Measurements from ENCODE around the gene GMPS. TPM values are rescaled to one million over a fixed set of nuclear protein-coding genes. Genes with fewer than 3 reads are reported as not detected.

The GMPS gene
- total and polyA plus RNA-seq, 9 of the 15 experiments (the other 6 are each of a cell fraction or from before 2014, with no cell fraction given) = 73.7 to 282 (median 156) TPM

DNA sequence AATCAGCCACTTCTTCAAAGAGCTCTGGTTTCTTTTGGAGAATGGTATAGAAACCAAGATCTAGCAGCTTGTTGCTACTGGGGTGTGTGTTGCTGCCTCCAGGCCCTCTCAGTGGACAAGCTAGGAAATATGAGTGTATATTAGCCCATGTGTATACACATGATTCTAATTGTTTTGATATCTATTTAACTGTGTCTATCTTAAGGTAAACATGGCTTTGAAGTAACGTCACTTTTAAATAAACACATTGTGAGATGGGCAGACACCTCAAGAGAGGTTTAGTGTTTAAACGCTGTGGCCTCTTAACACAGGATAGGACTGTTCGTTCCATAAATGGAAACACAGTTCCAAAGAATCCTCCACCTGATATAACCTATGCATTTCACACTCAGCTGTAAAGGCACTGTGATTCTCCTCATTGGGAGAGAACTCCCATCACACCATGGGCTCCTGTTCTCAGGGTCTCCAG, 87.0 kb downstream of the GMPS start:
- Histone ChIP-seq H3K4me2 (ENCODE audit: insufficient read depth, low read length) (no peak overlapping the region), H3K27me3 (ENCODE audit: control insufficient read depth in 2 of 2, insufficient read depth in 2 of 2, low read length in 2 of 2) (no peaks in the 10 kb centered on the region), H3K79me2 (ENCODE audit: control insufficient read depth, insufficient read depth, low read length) (no peaks in the 10 kb centered on the region), H3K4me1 (replicated peaks in 1 of 2; ENCODE audit: control insufficient read depth in 2 of 2, insufficient read depth in 2 of 2, low read length in 2 of 2) (no peaks in the 10 kb centered on the region; a peak in 1 of 5 replicates), H3K9ac (ENCODE audit: insufficient read depth in 1 of 2, low read depth in 2 of 2, low read length in 2 of 2) (no peak overlapping the region), H3K4me3 (no peak overlapping the region), H4K20me1 (replicated peaks; ENCODE audit: control insufficient read depth, insufficient read depth, low read length) (no peaks in the 10 kb centered on the region), H3K27ac (ENCODE audit: extremely low read depth, low read depth, low read length) (no peak overlapping the region), H3K9me1 (ENCODE audit: control insufficient read depth, insufficient read depth, low read length) (no peaks in the 10 kb centered on the region), H3K36me3 (ENCODE audit: control insufficient read depth, insufficient read depth, low read length) (no peaks in the 10 kb centered on the region), H3K9me3 (replicated peaks; ENCODE audit: control insufficient read depth, insufficient read depth, low read depth, low read length) (no peaks in the 10 kb centered on the region), H2AFZ (ENCODE audit: low read depth, low read length) (no peak overlapping the region)
- DNase-seq (ENCODE audit: extremely low read depth in 1 of 4, low spot score in 3 of 4) (no peak), FAIRE-seq (no peak), ATAC-seq (no peak)
- ChIA-PET CTCF (ENCODE audit: low intra/inter-chr PET ratio) (no interaction called here), POLR2A (no interaction called here)
- TF ChIP-seq THRAP3 (IDR thresholded peaks at IDR 0.05; ENCODE audit: borderline replicate concordance) (no peak), ZNF431 (CRISPR knock-in tag; IDR thresholded peaks at IDR 0.05) (no peak), FOXK2 (conservative IDR thresholded peaks at IDR 0.05 in 1 of 2, IDR thresholded peaks at IDR 0.05 in 1 of 2; ENCODE audit: low read depth in 2 of 2) (no peak), EZH2 (IDR thresholded peaks at IDR 0.05; ENCODE audit: borderline replicate concordance, low read depth, low read length) (no peak), PML (IDR thresholded peaks at IDR 0.05; ENCODE audit: low read length) (no peak), TAF1 (IDR thresholded peaks at IDR 0.05; ENCODE audit: control insufficient read depth, extremely low read depth, insufficient read depth, low read length, severe bottlenecking) (no peak), ZNF239 (CRISPR knock-in tag; IDR thresholded peaks at IDR 0.05) (no peak), ZKSCAN3 (CRISPR knock-in tag; IDR thresholded peaks at IDR 0.05) (no peak), PURB (CRISPR knock-in tag; IDR thresholded peaks at IDR 0.05; ENCODE audit: low read depth) (no peak), YY1 (IDR thresholded peaks at IDR 0.05; ENCODE audit: borderline replicate concordance in 1 of 3, control insufficient read depth in 1 of 3, extremely low read depth in 1 of 3, insufficient read depth in 3 of 3, insufficient read length in 1 of 3, insufficient replicate concordance in 2 of 3, low read depth in 1 of 3, low read length in 2 of 3) (no peak), RBFOX2 (IDR thresholded peaks at IDR 0.05; ENCODE audit: low read depth, low read length) (no peak), ELF2 (CRISPR knock-in tag; IDR thresholded peaks at IDR 0.05) (no peak), JUNB (CRISPR knock-in tag; conservative IDR thresholded peaks at IDR 0.05) (no peak)
- TF ChIP-seq, protein P1, sequence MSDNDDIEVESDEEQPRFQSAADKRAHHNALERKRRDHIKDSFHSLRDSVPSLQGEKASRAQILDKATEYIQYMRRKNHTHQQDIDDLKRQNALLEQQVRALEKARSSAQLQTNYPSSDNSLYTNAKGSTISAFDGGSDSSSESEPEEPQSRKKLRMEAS (CRISPR knock-in tag; IDR thresholded peaks at IDR 0.05) = no peak
- TF ChIP-seq, protein P2, sequence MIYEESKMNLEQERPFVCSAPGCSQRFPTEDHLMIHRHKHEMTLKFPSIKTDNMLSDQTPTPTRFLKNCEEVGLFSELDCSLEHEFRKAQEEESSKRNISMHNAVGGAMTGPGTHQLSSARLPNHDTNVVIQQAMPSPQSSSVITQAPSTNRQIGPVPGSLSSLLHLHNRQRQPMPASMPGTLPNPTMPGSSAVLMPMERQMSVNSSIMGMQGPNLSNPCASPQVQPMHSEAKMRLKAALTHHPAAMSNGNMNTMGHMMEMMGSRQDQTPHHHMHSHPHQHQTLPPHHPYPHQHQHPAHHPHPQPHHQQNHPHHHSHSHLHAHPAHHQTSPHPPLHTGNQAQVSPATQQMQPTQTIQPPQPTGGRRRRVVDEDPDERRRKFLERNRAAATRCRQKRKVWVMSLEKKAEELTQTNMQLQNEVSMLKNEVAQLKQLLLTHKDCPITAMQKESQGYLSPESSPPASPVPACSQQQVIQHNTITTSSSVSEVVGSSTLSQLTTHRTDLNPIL (CRISPR knock-in tag; IDR thresholded peaks at IDR 0.05) = no peak
- TF ChIP-seq, protein P3, sequence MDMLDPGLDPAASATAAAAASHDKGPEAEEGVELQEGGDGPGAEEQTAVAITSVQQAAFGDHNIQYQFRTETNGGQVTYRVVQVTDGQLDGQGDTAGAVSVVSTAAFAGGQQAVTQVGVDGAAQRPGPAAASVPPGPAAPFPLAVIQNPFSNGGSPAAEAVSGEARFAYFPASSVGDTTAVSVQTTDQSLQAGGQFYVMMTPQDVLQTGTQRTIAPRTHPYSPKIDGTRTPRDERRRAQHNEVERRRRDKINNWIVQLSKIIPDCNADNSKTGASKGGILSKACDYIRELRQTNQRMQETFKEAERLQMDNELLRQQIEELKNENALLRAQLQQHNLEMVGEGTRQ (CRISPR knock-in tag; IDR thresholded peaks at IDR 0.05) = no peak
- TF ChIP-seq, protein P4, sequence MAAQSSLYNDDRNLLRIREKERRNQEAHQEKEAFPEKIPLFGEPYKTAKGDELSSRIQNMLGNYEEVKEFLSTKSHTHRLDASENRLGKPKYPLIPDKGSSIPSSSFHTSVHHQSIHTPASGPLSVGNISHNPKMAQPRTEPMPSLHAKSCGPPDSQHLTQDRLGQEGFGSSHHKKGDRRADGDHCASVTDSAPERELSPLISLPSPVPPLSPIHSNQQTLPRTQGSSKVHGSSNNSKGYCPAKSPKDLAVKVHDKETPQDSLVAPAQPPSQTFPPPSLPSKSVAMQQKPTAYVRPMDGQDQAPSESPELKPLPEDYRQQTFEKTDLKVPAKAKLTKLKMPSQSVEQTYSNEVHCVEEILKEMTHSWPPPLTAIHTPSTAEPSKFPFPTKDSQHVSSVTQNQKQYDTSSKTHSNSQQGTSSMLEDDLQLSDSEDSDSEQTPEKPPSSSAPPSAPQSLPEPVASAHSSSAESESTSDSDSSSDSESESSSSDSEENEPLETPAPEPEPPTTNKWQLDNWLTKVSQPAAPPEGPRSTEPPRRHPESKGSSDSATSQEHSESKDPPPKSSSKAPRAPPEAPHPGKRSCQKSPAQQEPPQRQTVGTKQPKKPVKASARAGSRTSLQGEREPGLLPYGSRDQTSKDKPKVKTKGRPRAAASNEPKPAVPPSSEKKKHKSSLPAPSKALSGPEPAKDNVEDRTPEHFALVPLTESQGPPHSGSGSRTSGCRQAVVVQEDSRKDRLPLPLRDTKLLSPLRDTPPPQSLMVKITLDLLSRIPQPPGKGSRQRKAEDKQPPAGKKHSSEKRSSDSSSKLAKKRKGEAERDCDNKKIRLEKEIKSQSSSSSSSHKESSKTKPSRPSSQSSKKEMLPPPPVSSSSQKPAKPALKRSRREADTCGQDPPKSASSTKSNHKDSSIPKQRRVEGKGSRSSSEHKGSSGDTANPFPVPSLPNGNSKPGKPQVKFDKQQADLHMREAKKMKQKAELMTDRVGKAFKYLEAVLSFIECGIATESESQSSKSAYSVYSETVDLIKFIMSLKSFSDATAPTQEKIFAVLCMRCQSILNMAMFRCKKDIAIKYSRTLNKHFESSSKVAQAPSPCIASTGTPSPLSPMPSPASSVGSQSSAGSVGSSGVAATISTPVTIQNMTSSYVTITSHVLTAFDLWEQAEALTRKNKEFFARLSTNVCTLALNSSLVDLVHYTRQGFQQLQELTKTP (IDR thresholded peaks at IDR 0.05; ENCODE audit: low read depth in 1 of 2, partially characterized antibody in 2 of 2) = no peak
- 66% methylated on average over 3 of the region's 3 CpGs for WGBS (ENCODE audit: insufficient coverage, low coverage, missing lambda C conversion rate)
- BruUV-seq (replicated peaks) = no TSS peak
- intact Hi-C loops (cut with micrococcal nuclease) (no loop called here), in situ Hi-C loops (cut with MboI) (no loop called here)

Data from K562 (cell line).